H1 (cell line): ENCODE measurements around the gene BTN2A1. TPM values are rescaled to one million over a fixed set of nuclear protein-coding genes. Genes with fewer than 3 reads are reported as not detected.

Experiments
- CTCF ChIA-PET: fragments of 300-600 bp; sonication (Branson Sonifier 250); formaldehyde crosslinking; loops from one replicate; lab custom pipeline; 2021; ENCODE audit not compliant: partially characterized antibody; lab: Charles Lee
- POLR2A ChIA-PET: fragments of 300-600 bp; sonication (Branson Sonifier 250); formaldehyde crosslinking; loops from one replicate; lab custom pipeline; 2021; ENCODE audit warnings: inconsistent platforms; ENCODE audit not compliant: partially characterized antibody; lab: Charles Lee
- DNase-seq, 2 experiments: peaks; one replicate each; pipeline versions ENCODE4 v3.0.0 to v3.0.0-alpha.2; 2010 to 2022; ENCODE audit warnings: low spot score in 2 of 2, low read depth in 1 of 2, mixed read lengths in 1 of 2
- FAIRE-seq: peaks from 2 replicates; lab custom pipeline; 2011; peaks lifted over from hg19 to GRCh38; lab: Jason Lieb, UNC
- H2AFZ ChIP-seq: 2 replicates; pipeline ENCODE4 v1.8.1; 2012; ENCODE audit warnings: low read length, inconsistent platforms
- H2AK5ac ChIP-seq: 2 replicates; pipeline ENCODE4 v1.6.1; 2013; ENCODE audit warnings: low read depth, low read length
- H2BK120ac ChIP-seq: replicated peaks from 2 replicates; pipeline ENCODE3; 2013; ENCODE audit warnings: low read depth, low read length, inconsistent platforms
- H2BK12ac ChIP-seq: 2 replicates; pipeline ENCODE4 v1.6.1; 2013; ENCODE audit warnings: low read depth, low read length
- H2BK15ac ChIP-seq: 2 replicates; pipeline ENCODE4 v1.6.1; 2013; ENCODE audit warnings: low read length
- H2BK20ac ChIP-seq: 2 replicates; pipeline ENCODE4 v1.6.1; 2013; ENCODE audit warnings: low read length
- H2BK5ac ChIP-seq: 2 replicates; pipeline ENCODE4 v1.6.1; 2013; ENCODE audit warnings: low read depth, low read length
- H3K14ac ChIP-seq: 2 replicates; pipeline ENCODE4 v1.6.1; 2013; ENCODE audit warnings: inconsistent platforms; ENCODE audit not compliant: insufficient read length
- H3K18ac ChIP-seq: 2 replicates; pipeline ENCODE4 v1.6.1; 2013; ENCODE audit warnings: low read length; ENCODE audit errors: extremely low read depth
- H3K23ac ChIP-seq: 2 replicates; pipeline ENCODE4 v1.6.1; 2013; ENCODE audit warnings: inconsistent platforms; ENCODE audit not compliant: insufficient read length
- H3K23me2 ChIP-seq: 2 replicates; pipeline ENCODE4 v1.6.1; 2013; ENCODE audit warnings: low read depth, low read length
- H3K27ac ChIP-seq: 2 replicates; pipeline ENCODE4 v1.6.1; 2011; ENCODE audit warnings: low read depth, low read length, inconsistent platforms
- H3K27me3 ChIP-seq, 4 experiments: replicated peaks in 1 of 4; 1 replicate in 1 of 4; 2 replicates in 3 of 4; pipeline versions ENCODE4 v1.6.1 to v1.8.1; 2011 to 2013; ENCODE audit warnings: low read length in 3 of 4, mild to moderate bottlenecking in 3 of 4, inconsistent platforms in 2 of 4, mixed read lengths in 2 of 4, moderate library complexity in 1 of 4; ENCODE audit not compliant: control insufficient read depth in 3 of 4, insufficient read depth in 3 of 4; ENCODE audit errors: extremely low read depth in 1 of 4
- H3K36me3 ChIP-seq, 4 experiments: 2 replicates each; pipeline versions ENCODE4 v1.6.1 to v1.8.1; 2011 to 2013; ENCODE audit warnings: mild to moderate bottlenecking in 4 of 4, low read length in 3 of 4, moderate library complexity in 2 of 4, control low read depth in 1 of 4, inconsistent platforms in 1 of 4; ENCODE audit not compliant: insufficient read depth in 4 of 4, control insufficient read depth in 2 of 4
- H3K4ac ChIP-seq: replicated peaks from 2 replicates; pipeline ENCODE3; 2013; ENCODE audit warnings: low read length, low read depth, mixed read lengths, inconsistent platforms; ENCODE audit not compliant: insufficient read length
- H3K4me1 ChIP-seq, 4 experiments: replicated peaks in 1 of 4; 1 replicate in 1 of 4; 2 replicates in 3 of 4; pipeline versions ENCODE4 v1.6.1 to v1.8.1; 2011 to 2013; ENCODE audit warnings: low read length in 3 of 4, inconsistent platforms in 2 of 4, mixed read lengths in 1 of 4; ENCODE audit not compliant: insufficient read depth in 4 of 4, control insufficient read depth in 3 of 4
- H3K4me2 ChIP-seq, 2 experiments: 2 replicates each; pipeline versions ENCODE4 v1.6.1 to v1.8.1; 2011 to 2013; ENCODE audit warnings: low read depth in 2 of 2, low read length in 2 of 2, control low read depth in 1 of 2, inconsistent platforms in 1 of 2, mild to moderate bottlenecking in 1 of 2; ENCODE audit not compliant: insufficient read depth in 1 of 2
- H3K4me3 ChIP-seq, 4 experiments: fragments of 200-600, 300-600 bp in 1 of 4; sonication (generic), shearing (Covaris generic), sonication (Bioruptor Twin) in 1 of 4; 2 replicates each; pipeline versions ENCODE4 v1.5.1 to v1.8.1; 2011 to 2016; ENCODE audit warnings: low read length in 4 of 4, low read depth in 3 of 4, control low read depth in 2 of 4, inconsistent platforms in 2 of 4, mild to moderate bottlenecking in 2 of 4, mixed read lengths in 1 of 4, moderate library complexity in 1 of 4; ENCODE audit not compliant: insufficient read depth in 2 of 4; ENCODE audit errors: extremely low read depth in 1 of 4
- H3K56ac ChIP-seq: replicated peaks from 2 replicates; pipeline ENCODE3; 2013; ENCODE audit warnings: low read depth, mild to moderate bottlenecking, mixed read lengths, low read length, inconsistent platforms; ENCODE audit not compliant: insufficient read length
- H3K79me1 ChIP-seq: 2 replicates; pipeline ENCODE4 v1.6.1; 2013; ENCODE audit warnings: low read depth, low read length, control low read depth
- H3K79me2 ChIP-seq, 2 experiments: 2 replicates each; pipeline versions ENCODE4 v1.6.1 to v1.8.1; 2012 to 2013; ENCODE audit warnings: low read length in 2 of 2, mild to moderate bottlenecking in 2 of 2, inconsistent platforms in 1 of 2; ENCODE audit not compliant: insufficient read depth in 2 of 2, control insufficient read depth in 1 of 2
- H3K9ac ChIP-seq, 4 experiments: replicated peaks in 1 of 4; 1 replicate in 1 of 4; 2 replicates in 3 of 4; pipeline versions ENCODE4 v1.6.1 to v1.8.1; 2011 to 2013; ENCODE audit warnings: low read depth in 3 of 4, low read length in 3 of 4, control low read depth in 2 of 4, mild to moderate bottlenecking in 2 of 4, moderate library complexity in 2 of 4, inconsistent platforms in 1 of 4; ENCODE audit errors: extremely low read depth in 1 of 4
- H3K9me3 ChIP-seq, 2 experiments: 2 replicates each; pipeline versions ENCODE4 v1.6.1 to v1.8.1; 2012 to 2013; ENCODE audit warnings: mild to moderate bottlenecking in 2 of 2, moderate library complexity in 2 of 2, control low read depth in 1 of 2, inconsistent platforms in 1 of 2, low read depth in 1 of 2, low read length in 1 of 2, mixed read lengths in 1 of 2; ENCODE audit not compliant: insufficient read depth in 2 of 2
- H4K20me1 ChIP-seq, 2 experiments: replicated peaks in 1 of 2; 2 replicates each; pipeline versions ENCODE3 to v1.8.1; 2011 to 2013; ENCODE audit warnings: inconsistent platforms in 2 of 2, low read length in 2 of 2, mild to moderate bottlenecking in 1 of 2; ENCODE audit not compliant: insufficient read depth in 2 of 2, control insufficient read depth in 1 of 2
- H4K5ac ChIP-seq: 2 replicates; pipeline ENCODE4 v1.6.1; 2013; ENCODE audit warnings: low read length, low read depth, mixed read lengths, inconsistent platforms; ENCODE audit not compliant: insufficient read length
- H4K8ac ChIP-seq: 2 replicates; pipeline ENCODE4 v1.8.0; 2013; ENCODE audit warnings: mild to moderate bottlenecking, moderate library complexity, low read length, inconsistent platforms; ENCODE audit not compliant: insufficient read depth; ENCODE audit errors: extremely low read depth
- H4K91ac ChIP-seq: replicated peaks from 2 replicates; pipeline ENCODE3; 2013; ENCODE audit warnings: low read length, mixed read lengths, inconsistent platforms; ENCODE audit not compliant: insufficient read length
- WGBS, 2 experiments: shearing (Covaris generic) in 1 of 2; methylation state at CpG; one replicate each; pipeline versions ENCODE4 v1.1.6 to v1.1.7; 2013 to 2015; ENCODE audit warnings: low lambda C conversion rate in 2 of 2, mixed read lengths in 2 of 2, inconsistent platforms in 1 of 2, low coverage in 1 of 2, missing lambda C conversion rate in 1 of 2; ENCODE audit not compliant: insufficient replicate concordance in 2 of 2, insufficient coverage in 1 of 2, insufficient read length in 1 of 2; ENCODE audit errors: extremely low coverage in 1 of 2, missing lambda C conversion rate in 1 of 2; 5-methylcytosine and 5-hydroxymethylcytosine counted together
- polyA plus RNA-seq, 7 experiments: library from polyadenylated mRNA; depleted of rRNA in 3 of 7; stranded (reverse) in 5 of 7; unstranded in 2 of 7; fragments of >200 nt in 5 of 7; fragments of 200-250 nt in 2 of 7; gene quantifications; 1 replicate in 5 of 7; 2 replicates in 1 of 7; 4 replicates in 1 of 7; pipeline versions ENCODE4 v1.2.1 to v1.2.3, GENCODE V29; 2011 to 2013; ENCODE audit warnings: missing spikeins in 2 of 7, mixed read lengths in 2 of 7
- total RNA-seq: library from RNA; stranded (reverse); fragmentation: NEBNext Ultra II Directional; extraction: Animal tissue kit (Norgen Biotek cat#: 25700); gene quantifications from 2 replicates; pipeline ENCODE4 v1.2.1, GENCODE V29; 2021

BTN2A1 gene
- total and polyA plus RNA-seq, 2 of the 8 experiments (the other 6 are each of a cell fraction or from before 2014, with no cell fraction given) = 8.7 to 11.0 TPM

DNA sequence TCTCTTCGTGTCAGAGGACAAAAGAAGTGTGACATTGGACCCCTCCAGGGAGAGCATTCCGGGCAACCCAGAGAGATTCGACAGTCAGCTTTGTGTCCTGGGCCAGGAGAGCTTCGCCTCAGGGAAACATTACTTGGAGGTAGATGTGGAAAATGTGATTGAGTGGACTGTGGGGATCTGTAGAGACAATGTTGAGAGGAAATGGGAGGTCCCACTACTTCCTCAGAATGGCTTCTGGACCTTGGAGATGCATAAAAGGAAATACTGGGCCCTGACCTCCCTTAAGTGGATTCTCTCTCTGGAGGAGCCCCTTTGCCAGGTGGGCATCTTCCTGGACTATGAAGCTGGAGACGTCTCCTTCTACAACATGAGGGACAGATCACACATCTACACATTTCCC is 27.0 kb upstream of the BTN2A1 start:
- WGBS, 2 experiments = 88% methylated on average over 5 of the region's 5 CpGs; no CpG with 5 or more reads in 1 of the 2 experiments
- Histone ChIP-seq H2BK15ac (no peak overlapping the region), H3K23ac (no peak overlapping the region), H3K18ac (no peak overlapping the region), H3K23me2 (no peaks in the 10 kb centered on the region), H2BK12ac (no peak overlapping the region), H3K79me2 (no peaks in the 10 kb centered on the region), H2AFZ (no peak overlapping the region), H4K5ac (no peak overlapping the region), H3K14ac (no peak overlapping the region), H2BK120ac (no peak overlapping the region), H2AK5ac (no peak overlapping the region), H3K4me2 (no peak overlapping the region), H3K9ac (no peak overlapping the region), H4K91ac (no peak overlapping the region), H3K4me3 (no peak overlapping the region), H3K9me3 (peaks cover 9 to 12% of the 10 kb centered on the region in 2 experiments; a peak in 3 of 4 replicates), H3K4me1 (no peaks in the 10 kb centered on the region), H3K56ac (no peak overlapping the region), H3K4ac (no peak overlapping the region), H3K27ac (no peak overlapping the region), H3K79me1 (no peaks in the 10 kb centered on the region), H3K27me3 (no peaks in the 10 kb centered on the region), H2BK5ac (no peak overlapping the region), H3K36me3 (peaks cover 0 to 24% (median 6%) of the 10 kb centered on the region in 4 experiments; a peak in 6 of 8 replicates), H4K20me1 (no peaks in the 10 kb centered on the region), H4K8ac (no peak overlapping the region), H2BK20ac (no peak overlapping the region)
- ChIA-PET CTCF (interaction anchor here (1.0 kb wide), 1 partner anchor 89 kb away, joined by 4 read pairs; no protein-coding TSS in a partner anchor), POLR2A (interaction anchor here (0.8 kb wide), 1 partner anchor 10 kb away, joined by 4 read pairs; no protein-coding TSS in a partner anchor)
- DNase-seq (no peak), FAIRE-seq (no peak)
